H9 (cell line): Measurements from ENCODE around the gene EPHA2. TPM values are rescaled to one million over a fixed set of nuclear protein-coding genes. Genes with fewer than 3 reads are reported as not detected.
A peak's percentile ranks its signal among the peaks of the same experiment; 100 is the strongest.

Experiments used
- DNase-seq: peaks from one replicate; pipeline ENCODE4 v3.0.0-alpha.2; 2017
- H2AFZ ChIP-seq: one replicate; pipeline ENCODE4 v1.6.1; 2013; ENCODE audit warnings: mild to moderate bottlenecking, low read length, control low read depth, moderate library complexity
- H2AK5ac ChIP-seq: 2 replicates; pipeline ENCODE4 v1.6.1; 2013; ENCODE audit warnings: low read length, control low read depth, mixed read lengths; ENCODE audit not compliant: insufficient read length
- H2BK120ac ChIP-seq: one replicate; pipeline ENCODE4 v1.6.1; 2013; ENCODE audit warnings: low read depth, mild to moderate bottlenecking, low read length, control low read depth, inconsistent platforms; ENCODE audit not compliant: poor library complexity, severe bottlenecking
- H2BK12ac ChIP-seq: 2 replicates; pipeline ENCODE4 v1.6.1; 2013; ENCODE audit warnings: low read length, control low read depth, mixed read lengths, low read depth; ENCODE audit not compliant: insufficient read length
- H2BK15ac ChIP-seq: 2 replicates; pipeline ENCODE4 v1.6.1; 2013; ENCODE audit warnings: low read depth, low read length, control low read depth
- H2BK20ac ChIP-seq: one replicate; pipeline ENCODE4 v1.6.1; 2013; ENCODE audit warnings: low read depth, mild to moderate bottlenecking, low read length, control low read depth, inconsistent platforms; ENCODE audit not compliant: poor library complexity, severe bottlenecking
- H2BK5ac ChIP-seq: 2 replicates; pipeline ENCODE4 v1.6.1; 2013; ENCODE audit warnings: low read length, control low read depth, mixed read lengths; ENCODE audit not compliant: insufficient read length
- H3K14ac ChIP-seq: 2 replicates; pipeline ENCODE4 v1.6.1; 2013; ENCODE audit warnings: low read length, control low read depth; ENCODE audit not compliant: insufficient read depth
- H3K18ac ChIP-seq: 2 replicates; pipeline ENCODE4 v1.6.1; 2013; ENCODE audit warnings: low read depth, mild to moderate bottlenecking, mixed read lengths, low read length, control low read depth; ENCODE audit not compliant: insufficient read length
- H3K23ac ChIP-seq: 2 replicates; pipeline ENCODE4 v1.6.1; 2013; ENCODE audit warnings: low read length, control low read depth, mixed read lengths, low read depth; ENCODE audit not compliant: insufficient read length
- H3K23me2 ChIP-seq: 2 replicates; pipeline ENCODE4 v1.6.1; 2013; ENCODE audit warnings: low read depth, mild to moderate bottlenecking, mixed read lengths, low read length, control low read depth; ENCODE audit not compliant: insufficient read length, poor library complexity, severe bottlenecking
- H3K27ac ChIP-seq: 2 replicates; pipeline ENCODE4 v1.5.1; 2013; ENCODE audit warnings: low read length, control low read depth, mixed read lengths, low read depth; ENCODE audit not compliant: insufficient read length
- H3K27me3 ChIP-seq: 2 replicates; pipeline ENCODE4 v1.6.1; 2013; ENCODE audit warnings: low read length, control low read depth, inconsistent platforms; ENCODE audit not compliant: insufficient read depth
- H3K4ac ChIP-seq: 2 replicates; pipeline ENCODE4 v1.6.1; 2013; ENCODE audit warnings: low read depth, mild to moderate bottlenecking, control low read depth, inconsistent platforms, low read length, moderate library complexity
- H3K4me1 ChIP-seq: 2 replicates; pipeline ENCODE4 v1.6.1; 2013; ENCODE audit warnings: low read length, control low read depth, inconsistent platforms; ENCODE audit not compliant: insufficient read depth
- H3K4me2 ChIP-seq: 2 replicates; pipeline ENCODE4 v1.6.1; 2013; ENCODE audit warnings: low read length, control low read depth, mixed read lengths; ENCODE audit not compliant: insufficient read length, insufficient read depth
- H3K56ac ChIP-seq: 2 replicates; pipeline ENCODE4 v1.6.1; 2013; ENCODE audit warnings: low read depth, mild to moderate bottlenecking, mixed read lengths, low read length, control low read depth; ENCODE audit not compliant: insufficient read length
- H3K79me1 ChIP-seq: 2 replicates; pipeline ENCODE4 v1.6.1; 2013; ENCODE audit warnings: low read depth, mild to moderate bottlenecking, moderate library complexity, low read length, control low read depth, inconsistent platforms; ENCODE audit not compliant: insufficient read depth, poor library complexity, severe bottlenecking
- H3K79me2 ChIP-seq: 2 replicates; pipeline ENCODE4 v1.6.1; 2013; ENCODE audit warnings: low read length, control low read depth, inconsistent platforms; ENCODE audit not compliant: insufficient read depth
- H3K9ac ChIP-seq: 2 replicates; pipeline ENCODE4 v1.6.1; 2013; ENCODE audit warnings: low read length, control low read depth, mixed read lengths; ENCODE audit not compliant: insufficient read length; ENCODE audit errors: extremely low read depth
- H3K9me3 ChIP-seq: one replicate; pipeline ENCODE4 v1.6.1; 2013; ENCODE audit warnings: low read depth, low read length, inconsistent platforms; ENCODE audit not compliant: control insufficient read depth
- H3T11ph ChIP-seq: one replicate; pipeline ENCODE4 v1.6.1; 2013; ENCODE audit warnings: mild to moderate bottlenecking, low read length, control low read depth, inconsistent platforms
- H4K20me1 ChIP-seq: one replicate; pipeline ENCODE4 v1.6.1; 2013; ENCODE audit not compliant: control insufficient read depth, insufficient read length, insufficient read depth
- H4K5ac ChIP-seq: 2 replicates; pipeline ENCODE4 v1.6.1; 2013; ENCODE audit warnings: low read depth, mild to moderate bottlenecking, mixed read lengths, low read length, control low read depth; ENCODE audit not compliant: insufficient read length
- H4K8ac ChIP-seq: replicated peaks from 2 replicates; pipeline ENCODE4 v1.6.1; 2013; ENCODE audit warnings: low read length, control low read depth, mixed read lengths, low read depth; ENCODE audit not compliant: insufficient read length
- H4K91ac ChIP-seq: 2 replicates; pipeline ENCODE4 v1.6.1; 2013; ENCODE audit warnings: low read depth, mild to moderate bottlenecking, moderate library complexity, mixed read lengths, low read length, control low read depth; ENCODE audit not compliant: insufficient read length
- H3K27ac Mint-ChIP-seq, 3 experiments: 2 replicates in 2 of 3; 3 replicates in 1 of 3; pipeline ENCODE4 v1.8.0; 2020 to 2021; ENCODE audit warnings: mixed read lengths in 3 of 3, mild to moderate bottlenecking in 1 of 3, moderate library complexity in 1 of 3
- H3K27me3 Mint-ChIP-seq: 2 replicates; pipeline ENCODE4 v1.8.0; 2021; ENCODE audit warnings: low read depth, mild to moderate bottlenecking, moderate library complexity, mixed read lengths
- H3K36me3 Mint-ChIP-seq, 3 experiments: 2 replicates in 2 of 3; 3 replicates in 1 of 3; pipeline ENCODE4 v1.8.0; 2020 to 2021; ENCODE audit warnings: low read depth in 3 of 3, mixed read lengths in 3 of 3; ENCODE audit not compliant: insufficient read depth in 1 of 3
- H3K4me1 Mint-ChIP-seq, 2 experiments: 2 replicates each; pipeline ENCODE4 v1.8.0; 2020; ENCODE audit warnings: mixed read lengths in 2 of 2
- H3K4me3 Mint-ChIP-seq, 2 experiments: 2 replicates in 1 of 2; 3 replicates in 1 of 2; pipeline ENCODE4 v1.8.0; 2020 to 2021; ENCODE audit warnings: mild to moderate bottlenecking in 2 of 2, mixed read lengths in 2 of 2, moderate library complexity in 1 of 2
- H3K9me3 Mint-ChIP-seq, 2 experiments: 2 replicates in 1 of 2; 3 replicates in 1 of 2; pipeline ENCODE4 v1.8.0; 2020; ENCODE audit warnings: mild to moderate bottlenecking in 2 of 2, mixed read lengths in 2 of 2, moderate library complexity in 1 of 2
- CTCF ChIP-seq: fragments of 200-600 bp; sonication (generic); conservative IDR thresholded peaks from 3 replicates; pipeline ENCODE4 v1.8.0; 2021; ENCODE audit warnings: antibody characterized with exemption, mild to moderate bottlenecking
- WGBS: extraction: QIAGEN DNeasy Blood & Tissue Kit; methylation state at CpG from one replicate; pipeline ENCODE4 v1.1.7; 2013; ENCODE audit warnings: missing lambda C conversion rate, low lambda C conversion rate, mixed read lengths; ENCODE audit not compliant: insufficient read length; ENCODE audit errors: extremely low coverage; 5-methylcytosine and 5-hydroxymethylcytosine counted together
- total RNA-seq: library from RNA; stranded (reverse); gene quantifications from 2 replicates; pipeline ENCODE4 v1.2.1, GENCODE V29; 2021

EPHA2 gene
- total RNA-seq, 1 experiment from 2014 or later: 33.1 TPM

GRCh38 chr1:16085522-16085921 is 70.3 kb downstream of the EPHA2 start:
- TF ChIP-seq CTCF: no peak
- no peaks in the 10 kb centered on the region for H3K79me2 ChIP-seq
- no peaks in the 10 kb centered on the region for H3K23me2 ChIP-seq
- H3K27ac ChIP-seq: no peak overlapping the region
- Mint-ChIP-seq H3K9me3 (no peaks in the 10 kb centered on the region), H3K27me3 (peaks cover 2% of the 10 kb centered on the region), H3K4me1 (peaks cover 9 to 16% of the 10 kb centered on the region in 2 experiments), H3K36me3 (no peaks in the 10 kb centered on the region), H3K27ac (no peak overlapping the region), H3K4me3 (no peak overlapping the region)
- WGBS: no CpG with 5 or more reads among the region's 6 CpGs
- H2BK5ac ChIP-seq: no peak overlapping the region
- H2BK20ac ChIP-seq: no peak overlapping the region
- 0 out of 2 replicates have a peak overlapping the region, but pooled peaks have one; percentile 40 for H2BK15ac ChIP-seq
- H3T11ph ChIP-seq: no peak overlapping the region
- H2BK120ac ChIP-seq: no peak overlapping the region
- no peaks in the 10 kb centered on the region for H3K79me1 ChIP-seq
- no peak overlapping the region for H3K4me2 ChIP-seq
- H3K56ac ChIP-seq: no peak overlapping the region
- no peaks in the 10 kb centered on the region for H4K20me1 ChIP-seq
- H3K9me3 ChIP-seq: no peaks in the 10 kb centered on the region
- H3K9ac ChIP-seq: no peak overlapping the region
- H2AK5ac ChIP-seq: no peak overlapping the region
- no peak overlapping the region for H4K91ac ChIP-seq
- H3K27me3 ChIP-seq: no peaks in the 10 kb centered on the region; the same call in 1 of the 2 replicates
- DNase-seq: no peak
- H3K18ac ChIP-seq: no peak overlapping the region
- H3K4me1 ChIP-seq: no peaks in the 10 kb centered on the region
- H3K23ac ChIP-seq: no peak overlapping the region
- H2BK12ac ChIP-seq: no peak overlapping the region
- no peak overlapping the region for H3K14ac ChIP-seq
- H4K8ac ChIP-seq: no peak overlapping the region
- H3K4ac ChIP-seq: no peak overlapping the region
- no peak overlapping the region for H4K5ac ChIP-seq
- H2AFZ ChIP-seq: no peak overlapping the region
